ENCODE data around the gene SMYD3. TPM values are rescaled to one million over a fixed set of nuclear protein-coding genes. Genes with fewer than 3 reads are reported as not detected.
"Not testable (repeated sequence)": the region's sequence is repeated elsewhere in the genome, so short reads cannot be mapped to it uniquely, and the experiment has no call there.

The SMYD3 gene
- polyA plus RNA-seq, 2 of the 4 experiments (the other 2 are of a cell fraction), result 18.2 to 35.2 TPM

- CTCF ChIA-PET, result no interaction called here
- H3K27ac ChIP-seq, result no peak overlapping the region
- DNase-seq (ENCODE audit: low read depth in 1 of 2, low spot score in 1 of 2), result no peak
- no peak overlapping the region for H3K4me2 ChIP-seq
- no peak for FAIRE-seq
- H3K9me3 ChIP-seq, result no peaks in the 10 kb centered on the region
- 77% methylated on average over 7 of the region's 7 CpGs for WGBS (ENCODE audit: missing lambda C conversion rate)
- POLR2A ChIA-PET, result no interaction called here
- H3K4me1 ChIP-seq, result peaks cover 4% of the 10 kb centered on the region; the same call in 1 of the 3 replicates
- no peak for ATAC-seq
- H3K4me3 ChIP-seq, result no peak overlapping the region
- TF ChIP-seq USF2 (IDR thresholded peaks at IDR 0.05), result no peak
- TF ChIP-seq E2F6 (IDR thresholded peaks at IDR 0.05; ENCODE audit: borderline replicate concordance, low read depth), result no peak
- no peak for TF ChIP-seq HOXB5 (CRISPR knock-in tag; IDR thresholded peaks at IDR 0.05)
- no peak for TF ChIP-seq FOSB (CRISPR knock-in tag; IDR thresholded peaks at IDR 0.05)
- TF ChIP-seq POLR2A (IDR thresholded peaks at IDR 0.05; ENCODE audit: low read length), result no peak
- no peak for TF ChIP-seq CHD4 (IDR thresholded peaks at IDR 0.05; ENCODE audit: borderline replicate concordance)
- TF ChIP-seq RFX5 (IDR thresholded peaks at IDR 0.05), result no peak
Measured at GRCh38 chr1:245952383-245953026, 554.6 kb downstream of the SMYD3 start.

GRCh38 chr1:245948786-245949185, 558.3 kb downstream of the SMYD3 start:
- POLR2A ChIA-PET, result no interaction called here
- Histone ChIP-seq H3K4me3 (no peak overlapping the region), H3K9me3 (0 out of 3 replicates have a peak, but pooled peaks cover 4% of the 10 kb centered on the region), H3K4me1 (no peaks in the 10 kb centered on the region), H3K4me2 (no peak overlapping the region), H3K27ac (no peak overlapping the region)
- DNase-seq (ENCODE audit: low read depth in 1 of 2, low spot score in 1 of 2) (no peak), FAIRE-seq (no peak), ATAC-seq (no peak)
- no CpG with 5 or more reads among the region's 7 CpGs for WGBS (ENCODE audit: missing lambda C conversion rate)
- CTCF ChIA-PET, result no interaction called here
- TF ChIP-seq FOSL2 (IDR thresholded peaks at IDR 0.05) (no peak), FOSL2 (CRISPR knock-in tag; IDR thresholded peaks at IDR 0.05) (no peak), NR3C1 (IDR thresholded peaks at IDR 0.05) (no peak), RFX5 (IDR thresholded peaks at IDR 0.05) (no peak), ZSCAN20 (CRISPR knock-in tag; IDR thresholded peaks at IDR 0.05) (no peak), ZNF302 (CRISPR knock-in tag; IDR thresholded peaks at IDR 0.05) (no peak), MAX (IDR thresholded peaks at IDR 0.05) (no peak), RARB (CRISPR knock-in tag; IDR thresholded peaks at IDR 0.05) (no peak), TFCP2L1 (CRISPR knock-in tag; IDR thresholded peaks at IDR 0.05) (no peak), EP300 (IDR thresholded peaks at IDR 0.05) (no peak), FOXS1 (CRISPR knock-in tag; IDR thresholded peaks at IDR 0.05) (no peak), RNF2 (IDR thresholded peaks at IDR 0.05; ENCODE audit: borderline replicate concordance, low read depth) (no peak), TP53 (CRISPR knock-in tag; IDR thresholded peaks at IDR 0.05) (no peak), SREBF2 (IDR thresholded peaks at IDR 0.05) (no peak), CHD4 (IDR thresholded peaks at IDR 0.05; ENCODE audit: borderline replicate concordance) (no peak), MYC (IDR thresholded peaks at IDR 0.05; ENCODE audit: borderline replicate concordance, low read length) (no peak), NPAS2 (CRISPR knock-in tag; IDR thresholded peaks at IDR 0.05; ENCODE audit: borderline replicate concordance) (no peak)

GRCh38 chr1:245946905-245947304, 560.2 kb downstream of the SMYD3 start:
- no peaks in the 10 kb centered on the region for H3K4me1 ChIP-seq
- FAIRE-seq, result no peak
- 0 out of 3 replicates have a peak, but pooled peaks cover 4% of the 10 kb centered on the region for H3K9me3 ChIP-seq
- DNase-seq (ENCODE audit: low read depth in 1 of 2, low spot score in 1 of 2), result no peak
- no peak overlapping the region for H3K4me2 ChIP-seq
- H3K27ac ChIP-seq, result no peak overlapping the region
- ATAC-seq, result no peak
- TF ChIP-seq RAD21 (conservative IDR thresholded peaks at IDR 0.05 in 1 of 2, IDR thresholded peaks at IDR 0.05 in 1 of 2) (no peak), BHLHE40 (IDR thresholded peaks at IDR 0.05; ENCODE audit: low read depth, low read length) (no peak), SREBF2 (IDR thresholded peaks at IDR 0.05) (no peak), TP53 (CRISPR knock-in tag; IDR thresholded peaks at IDR 0.05) (no peak), HMGXB4 (CRISPR knock-in tag; IDR thresholded peaks at IDR 0.05; ENCODE audit: borderline replicate concordance) (no peak), ATOH8 (CRISPR knock-in tag; IDR thresholded peaks at IDR 0.05; ENCODE audit: low read depth) (no peak), CHD4 (IDR thresholded peaks at IDR 0.05; ENCODE audit: borderline replicate concordance) (no peak), ZNF302 (CRISPR knock-in tag; IDR thresholded peaks at IDR 0.05) (no peak), FOSL2 (IDR thresholded peaks at IDR 0.05) (no peak), FOSL2 (CRISPR knock-in tag; IDR thresholded peaks at IDR 0.05) (no peak), EHF (CRISPR knock-in tag; IDR thresholded peaks at IDR 0.05) (no peak), ESRRA (IDR thresholded peaks at IDR 0.05; ENCODE audit: borderline replicate concordance, low read length) (no peak), HEYL (CRISPR knock-in tag; IDR thresholded peaks at IDR 0.05) (no peak)
- 94% methylated on average over 10 of the region's 10 CpGs for WGBS (ENCODE audit: missing lambda C conversion rate)
- POLR2A ChIA-PET, result no interaction called here
- CTCF ChIA-PET, result no interaction called here
- H3K4me3 ChIP-seq, result no peak overlapping the region

GRCh38 chr1:245945136-245945535, 561.9 kb downstream of the SMYD3 start:
- H3K4me2 ChIP-seq; FAIRE-seq; POLR2A ChIA-PET; CTCF ChIA-PET; DNase-seq (ENCODE audit: low read depth in 1 of 2, low spot score in 1 of 2); H3K4me3 ChIP-seq; H3K9me3 ChIP-seq; H3K27ac ChIP-seq; ATAC-seq; H3K4me1 ChIP-seq: not testable (repeated sequence)
- 93% methylated on average over 1 of the region's 1 CpG for WGBS (ENCODE audit: missing lambda C conversion rate)
